H9 (cell line): ENCODE measurements around the gene EHBP1. TPM values are rescaled to one million over a fixed set of nuclear protein-coding genes. Genes with fewer than 3 reads are reported as not detected.
A peak's percentile ranks its signal among the peaks of the same experiment; 100 is the strongest.

ENCODE experiments used
- DNase-seq: peaks from one replicate; pipeline ENCODE4 v3.0.0-alpha.2; 2017
- H2AFZ ChIP-seq: one replicate; pipeline ENCODE4 v1.6.1; 2013; ENCODE audit warnings: mild to moderate bottlenecking, low read length, control low read depth, moderate library complexity
- H2AK5ac ChIP-seq: 2 replicates; pipeline ENCODE4 v1.6.1; 2013; ENCODE audit warnings: low read length, control low read depth, mixed read lengths; ENCODE audit not compliant: insufficient read length
- H2BK120ac ChIP-seq: one replicate; pipeline ENCODE4 v1.6.1; 2013; ENCODE audit warnings: low read depth, mild to moderate bottlenecking, low read length, control low read depth, inconsistent platforms; ENCODE audit not compliant: poor library complexity, severe bottlenecking
- H2BK12ac ChIP-seq: 2 replicates; pipeline ENCODE4 v1.6.1; 2013; ENCODE audit warnings: low read length, control low read depth, mixed read lengths, low read depth; ENCODE audit not compliant: insufficient read length
- H2BK15ac ChIP-seq: 2 replicates; pipeline ENCODE4 v1.6.1; 2013; ENCODE audit warnings: low read depth, low read length, control low read depth
- H2BK20ac ChIP-seq: one replicate; pipeline ENCODE4 v1.6.1; 2013; ENCODE audit warnings: low read depth, mild to moderate bottlenecking, low read length, control low read depth, inconsistent platforms; ENCODE audit not compliant: poor library complexity, severe bottlenecking
- H2BK5ac ChIP-seq: 2 replicates; pipeline ENCODE4 v1.6.1; 2013; ENCODE audit warnings: low read length, control low read depth, mixed read lengths; ENCODE audit not compliant: insufficient read length
- H3K14ac ChIP-seq: 2 replicates; pipeline ENCODE4 v1.6.1; 2013; ENCODE audit warnings: low read length, control low read depth; ENCODE audit not compliant: insufficient read depth
- H3K18ac ChIP-seq: 2 replicates; pipeline ENCODE4 v1.6.1; 2013; ENCODE audit warnings: low read depth, mild to moderate bottlenecking, mixed read lengths, low read length, control low read depth; ENCODE audit not compliant: insufficient read length
- H3K23ac ChIP-seq: 2 replicates; pipeline ENCODE4 v1.6.1; 2013; ENCODE audit warnings: low read length, control low read depth, mixed read lengths, low read depth; ENCODE audit not compliant: insufficient read length
- H3K23me2 ChIP-seq: 2 replicates; pipeline ENCODE4 v1.6.1; 2013; ENCODE audit warnings: low read depth, mild to moderate bottlenecking, mixed read lengths, low read length, control low read depth; ENCODE audit not compliant: insufficient read length, poor library complexity, severe bottlenecking
- H3K27ac ChIP-seq: 2 replicates; pipeline ENCODE4 v1.5.1; 2013; ENCODE audit warnings: low read length, control low read depth, mixed read lengths, low read depth; ENCODE audit not compliant: insufficient read length
- H3K27me3 ChIP-seq: 2 replicates; pipeline ENCODE4 v1.6.1; 2013; ENCODE audit warnings: low read length, control low read depth, inconsistent platforms; ENCODE audit not compliant: insufficient read depth
- H3K4ac ChIP-seq: 2 replicates; pipeline ENCODE4 v1.6.1; 2013; ENCODE audit warnings: low read depth, mild to moderate bottlenecking, control low read depth, inconsistent platforms, low read length, moderate library complexity
- H3K4me1 ChIP-seq: 2 replicates; pipeline ENCODE4 v1.6.1; 2013; ENCODE audit warnings: low read length, control low read depth, inconsistent platforms; ENCODE audit not compliant: insufficient read depth
- H3K4me2 ChIP-seq: 2 replicates; pipeline ENCODE4 v1.6.1; 2013; ENCODE audit warnings: low read length, control low read depth, mixed read lengths; ENCODE audit not compliant: insufficient read length, insufficient read depth
- H3K56ac ChIP-seq: 2 replicates; pipeline ENCODE4 v1.6.1; 2013; ENCODE audit warnings: low read depth, mild to moderate bottlenecking, mixed read lengths, low read length, control low read depth; ENCODE audit not compliant: insufficient read length
- H3K79me1 ChIP-seq: 2 replicates; pipeline ENCODE4 v1.6.1; 2013; ENCODE audit warnings: low read depth, mild to moderate bottlenecking, moderate library complexity, low read length, control low read depth, inconsistent platforms; ENCODE audit not compliant: insufficient read depth, poor library complexity, severe bottlenecking
- H3K79me2 ChIP-seq: 2 replicates; pipeline ENCODE4 v1.6.1; 2013; ENCODE audit warnings: low read length, control low read depth, inconsistent platforms; ENCODE audit not compliant: insufficient read depth
- H3K9ac ChIP-seq: 2 replicates; pipeline ENCODE4 v1.6.1; 2013; ENCODE audit warnings: low read length, control low read depth, mixed read lengths; ENCODE audit not compliant: insufficient read length; ENCODE audit errors: extremely low read depth
- H3K9me3 ChIP-seq: one replicate; pipeline ENCODE4 v1.6.1; 2013; ENCODE audit warnings: low read depth, low read length, inconsistent platforms; ENCODE audit not compliant: control insufficient read depth
- H3T11ph ChIP-seq: one replicate; pipeline ENCODE4 v1.6.1; 2013; ENCODE audit warnings: mild to moderate bottlenecking, low read length, control low read depth, inconsistent platforms
- H4K20me1 ChIP-seq: one replicate; pipeline ENCODE4 v1.6.1; 2013; ENCODE audit not compliant: control insufficient read depth, insufficient read length, insufficient read depth
- H4K5ac ChIP-seq: 2 replicates; pipeline ENCODE4 v1.6.1; 2013; ENCODE audit warnings: low read depth, mild to moderate bottlenecking, mixed read lengths, low read length, control low read depth; ENCODE audit not compliant: insufficient read length
- H4K8ac ChIP-seq: replicated peaks from 2 replicates; pipeline ENCODE4 v1.6.1; 2013; ENCODE audit warnings: low read length, control low read depth, mixed read lengths, low read depth; ENCODE audit not compliant: insufficient read length
- H4K91ac ChIP-seq: 2 replicates; pipeline ENCODE4 v1.6.1; 2013; ENCODE audit warnings: low read depth, mild to moderate bottlenecking, moderate library complexity, mixed read lengths, low read length, control low read depth; ENCODE audit not compliant: insufficient read length
- H3K27ac Mint-ChIP-seq, 3 experiments: 2 replicates in 2 of 3; 3 replicates in 1 of 3; pipeline ENCODE4 v1.8.0; 2020 to 2021; ENCODE audit warnings: mixed read lengths in 3 of 3, mild to moderate bottlenecking in 1 of 3, moderate library complexity in 1 of 3
- H3K27me3 Mint-ChIP-seq: 2 replicates; pipeline ENCODE4 v1.8.0; 2021; ENCODE audit warnings: low read depth, mild to moderate bottlenecking, moderate library complexity, mixed read lengths
- H3K36me3 Mint-ChIP-seq, 3 experiments: 2 replicates in 2 of 3; 3 replicates in 1 of 3; pipeline ENCODE4 v1.8.0; 2020 to 2021; ENCODE audit warnings: low read depth in 3 of 3, mixed read lengths in 3 of 3; ENCODE audit not compliant: insufficient read depth in 1 of 3
- H3K4me1 Mint-ChIP-seq, 2 experiments: 2 replicates each; pipeline ENCODE4 v1.8.0; 2020; ENCODE audit warnings: mixed read lengths in 2 of 2
- H3K4me3 Mint-ChIP-seq, 2 experiments: 2 replicates in 1 of 2; 3 replicates in 1 of 2; pipeline ENCODE4 v1.8.0; 2020 to 2021; ENCODE audit warnings: mild to moderate bottlenecking in 2 of 2, mixed read lengths in 2 of 2, moderate library complexity in 1 of 2
- H3K9me3 Mint-ChIP-seq, 2 experiments: 2 replicates in 1 of 2; 3 replicates in 1 of 2; pipeline ENCODE4 v1.8.0; 2020; ENCODE audit warnings: mild to moderate bottlenecking in 2 of 2, mixed read lengths in 2 of 2, moderate library complexity in 1 of 2
- CTCF ChIP-seq: fragments of 200-600 bp; sonication (generic); conservative IDR thresholded peaks from 3 replicates; pipeline ENCODE4 v1.8.0; 2021; ENCODE audit warnings: antibody characterized with exemption, mild to moderate bottlenecking
- WGBS: extraction: QIAGEN DNeasy Blood & Tissue Kit; methylation state at CpG from one replicate; pipeline ENCODE4 v1.1.7; 2013; ENCODE audit warnings: missing lambda C conversion rate, low lambda C conversion rate, mixed read lengths; ENCODE audit not compliant: insufficient read length; ENCODE audit errors: extremely low coverage; 5-methylcytosine and 5-hydroxymethylcytosine counted together
- total RNA-seq: library from RNA; stranded (reverse); gene quantifications from 2 replicates; pipeline ENCODE4 v1.2.1, GENCODE V29; 2021

Gene EHBP1
- total RNA-seq, 1 experiment from 2014 or later = 35.6 TPM

GRCh38 chr2:62669180-62669579 is 36.3 kb upstream of the EHBP1 start:
- H2BK120ac ChIP-seq = no peak overlapping the region
- H4K20me1 ChIP-seq = no peaks in the 10 kb centered on the region
- no peak overlapping the region for H2AFZ ChIP-seq
- H2BK15ac ChIP-seq = no peak overlapping the region
- no peak overlapping the region for H3K4me2 ChIP-seq
- Mint-ChIP-seq H3K36me3 (no peaks in the 10 kb centered on the region), H3K9me3 (no peaks in the 10 kb centered on the region), H3K4me3 (no peak overlapping the region), H3K27me3 (no peaks in the 10 kb centered on the region), H3K27ac (peak overlapping the region in 1 of 3 experiments; percentile 81; a peak in 1 of 7 replicates), H3K4me1 (peaks cover 0 to 11% of the 10 kb centered on the region in 2 experiments)
- no peaks in the 10 kb centered on the region for H3K27me3 ChIP-seq
- peaks cover 2% of the 10 kb centered on the region; the same call in 1 of the 2 replicates for H3K4me1 ChIP-seq
- no peak overlapping the region for H3T11ph ChIP-seq
- H4K5ac ChIP-seq = no peak overlapping the region
- no peak for DNase-seq
- H3K79me1 ChIP-seq = no peaks in the 10 kb centered on the region
- no peak overlapping the region for H3K23ac ChIP-seq
- no peak overlapping the region for H3K56ac ChIP-seq
- no peaks in the 10 kb centered on the region for H3K9me3 ChIP-seq
- H3K9ac ChIP-seq = no peak overlapping the region
- no peak overlapping the region for H4K91ac ChIP-seq
- H2BK5ac ChIP-seq = no peak overlapping the region
- H3K79me2 ChIP-seq = no peaks in the 10 kb centered on the region
- TF ChIP-seq CTCF = no peak
- H2BK12ac ChIP-seq = no peak overlapping the region
- no peak overlapping the region for H3K4ac ChIP-seq
- no peak overlapping the region for H3K27ac ChIP-seq
- no CpG with 5 or more reads among the region's 5 CpGs for WGBS
- no peak overlapping the region for H2BK20ac ChIP-seq
- H2AK5ac ChIP-seq = no peak overlapping the region
- no peak overlapping the region for H3K18ac ChIP-seq
- no peaks in the 10 kb centered on the region for H3K23me2 ChIP-seq
- no peak overlapping the region for H3K14ac ChIP-seq
- H4K8ac ChIP-seq = no peak overlapping the region
